HG02884 (cell line): ENCODE data around the gene CDC20.
A peak's percentile ranks its signal among the peaks of the same experiment; 100 is the strongest.

ENCODE experiments used
- ATAC-seq: cut with Tn5 transposase; IDR thresholded peaks from one replicate; pipeline ENCODE4 v1.9.1; 2021; ENCODE audit warnings: mild to moderate bottlenecking, moderate library complexity; ENCODE audit not compliant: unreplicated experiment

CDC20 gene

DNA sequence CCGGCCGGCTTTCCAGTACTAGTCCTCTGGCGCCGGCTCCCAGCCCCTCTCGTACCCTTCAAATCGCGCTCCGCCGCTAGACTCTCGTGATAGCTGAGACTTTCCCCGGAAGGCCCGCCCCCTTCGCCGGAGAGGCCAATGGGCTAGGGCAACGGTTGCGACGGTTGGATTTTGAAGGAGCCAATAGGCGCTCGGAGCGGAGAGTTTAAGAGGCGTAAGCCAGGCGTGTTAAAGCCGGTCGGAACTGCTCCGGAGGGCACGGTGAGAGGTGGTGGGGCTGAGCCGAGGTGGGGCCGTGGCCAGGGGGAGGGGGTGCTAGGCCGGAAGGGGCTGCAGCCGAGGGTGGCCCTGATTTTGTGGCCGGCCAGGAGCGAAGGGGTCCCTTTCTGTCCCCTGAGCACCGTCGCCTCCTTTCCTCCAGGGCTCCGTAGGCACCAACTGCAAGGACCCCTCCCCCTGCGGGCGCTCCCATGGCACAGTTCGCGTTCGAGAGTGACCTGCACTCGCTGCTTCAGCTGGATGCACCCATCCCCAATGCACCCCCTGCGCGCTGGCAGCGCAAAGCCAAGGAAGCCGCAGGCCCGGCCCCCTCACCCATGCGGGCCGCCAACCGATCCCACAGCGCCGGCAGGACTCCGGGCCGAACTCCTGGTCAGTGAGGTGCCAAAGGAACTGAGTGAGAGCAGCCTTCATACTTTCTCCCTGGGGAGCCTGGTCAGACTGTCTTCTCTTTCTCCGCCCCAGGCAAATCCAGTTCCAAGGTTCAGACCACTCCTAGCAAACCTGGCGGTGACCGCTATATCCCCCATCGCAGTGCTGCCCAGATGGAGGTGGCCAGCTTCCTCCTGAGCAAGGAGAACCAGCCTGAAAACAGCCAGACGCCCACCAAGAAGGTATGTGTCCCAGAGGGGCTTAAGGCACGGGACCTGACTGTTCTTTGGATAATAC is at the start of gene CDC20:
Gene CDC20, plus strand, starts transcription at position 236 of the 948 bp plus-strand sequence. Its CDS starts 235 bp downstream, at position 471.
- ATAC-seq: peak; percentile 93

DNA sequence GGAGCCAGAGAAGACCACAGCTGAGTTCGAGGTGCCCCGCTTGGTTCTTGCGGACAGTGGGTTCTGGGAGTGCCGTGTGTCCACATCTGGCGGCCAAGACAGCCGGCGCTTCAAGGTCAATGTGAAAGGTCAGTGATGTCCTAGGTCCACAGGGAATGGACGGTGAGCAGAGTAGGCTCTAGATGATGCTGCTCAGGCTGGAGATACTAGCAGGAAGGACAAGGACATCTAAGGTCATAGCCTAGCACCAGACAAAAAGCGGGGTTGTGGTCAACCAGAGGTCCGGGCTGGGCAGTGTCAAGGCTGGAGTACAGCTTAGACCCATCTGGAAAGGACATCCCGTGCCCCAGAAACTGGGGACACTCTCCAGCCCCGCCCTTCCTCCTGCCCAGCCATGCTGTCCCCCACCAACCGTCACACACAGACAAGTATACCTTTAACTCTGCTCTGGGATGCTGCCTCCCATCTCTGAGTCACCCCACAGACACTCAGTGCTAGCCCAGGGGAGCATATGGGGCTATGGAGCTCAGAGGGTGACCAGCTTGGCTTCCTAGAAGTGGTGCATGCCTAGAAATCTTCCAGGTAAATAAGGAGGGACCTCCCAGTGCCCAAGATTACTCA is 49.3 kb upstream of the CDC20 start:
- ATAC-seq: no peak

DNA sequence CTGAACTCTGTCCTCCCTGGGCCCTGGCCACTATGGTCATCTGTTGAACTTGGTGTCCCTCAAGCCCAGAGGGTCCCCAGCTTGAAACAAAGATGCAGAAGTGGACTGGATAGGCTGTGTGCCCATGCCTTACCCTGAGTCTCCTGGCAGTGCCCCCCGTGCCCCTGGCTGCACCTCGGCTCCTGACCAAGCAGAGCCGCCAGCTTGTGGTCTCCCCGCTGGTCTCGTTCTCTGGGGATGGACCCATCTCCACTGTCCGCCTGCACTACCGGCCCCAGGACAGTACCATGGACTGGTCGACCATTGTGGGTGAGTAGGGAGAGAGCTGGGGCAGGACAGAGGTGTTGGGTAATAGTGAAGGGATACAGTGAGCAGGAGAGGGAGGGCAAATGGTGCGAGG is 47.3 kb upstream of the CDC20 start:
- no peak for ATAC-seq

DNA sequence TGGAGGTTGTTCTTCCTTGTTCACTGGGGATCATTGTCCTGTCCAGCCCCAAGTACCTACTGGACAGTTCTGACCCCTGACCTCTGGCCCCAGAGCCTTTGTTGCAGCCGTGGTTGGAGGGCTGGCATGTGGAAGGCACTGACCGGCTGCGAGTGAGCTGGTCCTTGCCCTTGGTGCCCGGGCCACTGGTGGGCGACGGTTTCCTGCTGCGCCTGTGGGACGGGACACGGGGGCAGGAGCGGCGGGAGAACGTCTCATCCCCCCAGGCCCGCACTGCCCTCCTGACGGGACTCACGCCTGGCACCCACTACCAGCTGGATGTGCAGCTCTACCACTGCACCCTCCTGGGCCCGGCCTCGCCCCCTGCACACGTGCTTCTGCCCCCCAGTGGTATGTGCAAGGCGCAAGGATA is 46.6 kb upstream of the CDC20 start:
- no peak for ATAC-seq

DNA sequence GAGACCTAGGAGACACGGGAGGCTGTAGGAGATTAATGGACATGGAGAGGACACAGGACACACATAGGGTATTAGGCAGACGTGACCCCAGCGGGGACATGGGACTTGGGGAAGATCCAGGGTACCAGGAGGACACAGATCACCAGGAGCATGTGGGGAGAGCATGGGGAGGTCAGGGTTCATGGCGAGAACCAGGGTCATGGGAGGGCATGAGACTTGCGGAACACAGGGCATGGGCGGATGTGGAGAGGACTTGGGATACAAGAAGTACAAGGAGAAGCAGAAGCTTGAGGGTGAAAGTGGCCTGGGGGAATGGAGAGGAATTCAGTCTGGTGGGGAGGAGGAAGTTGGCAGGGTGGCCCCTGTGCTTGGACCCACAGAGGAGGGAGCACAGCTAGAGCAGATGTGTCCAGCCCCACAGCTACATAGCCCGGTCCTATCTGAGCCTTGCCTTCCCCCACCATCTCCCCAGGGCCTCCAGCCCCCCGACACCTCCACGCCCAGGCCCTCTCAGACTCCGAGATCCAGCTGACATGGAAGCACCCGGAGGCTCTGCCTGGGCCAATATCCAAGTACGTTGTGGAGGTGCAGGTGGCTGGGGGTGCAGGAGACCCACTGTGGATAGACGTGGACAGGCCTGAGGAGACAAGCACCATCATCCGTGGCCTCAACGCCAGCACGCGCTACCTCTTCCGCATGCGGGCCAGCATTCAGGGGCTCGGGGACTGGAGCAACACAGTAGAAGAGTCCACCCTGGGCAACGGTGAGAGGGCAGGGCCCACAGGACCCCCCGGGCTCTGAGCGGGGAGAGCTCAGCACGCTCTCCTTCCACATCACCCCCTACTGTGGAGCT is 45.9 kb upstream of the CDC20 start:
- no peak for ATAC-seq

DNA sequence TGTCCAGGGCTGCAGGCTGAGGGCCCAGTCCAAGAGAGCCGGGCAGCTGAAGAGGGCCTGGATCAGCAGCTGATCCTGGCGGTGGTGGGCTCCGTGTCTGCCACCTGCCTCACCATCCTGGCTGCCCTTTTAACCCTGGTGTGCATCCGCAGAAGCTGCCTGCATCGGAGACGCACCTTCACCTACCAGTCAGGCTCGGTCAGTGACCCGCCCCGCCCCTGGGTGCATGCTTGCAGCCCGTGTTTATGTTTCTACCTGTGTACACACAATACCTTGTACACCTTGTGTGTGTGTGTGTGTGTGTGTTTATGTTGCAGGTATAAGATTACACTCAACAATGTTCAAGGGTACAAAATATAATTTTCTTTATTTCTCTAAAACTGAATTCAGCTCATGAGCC is 45.0 kb upstream of the CDC20 start:
- ATAC-seq: no peak

DNA sequence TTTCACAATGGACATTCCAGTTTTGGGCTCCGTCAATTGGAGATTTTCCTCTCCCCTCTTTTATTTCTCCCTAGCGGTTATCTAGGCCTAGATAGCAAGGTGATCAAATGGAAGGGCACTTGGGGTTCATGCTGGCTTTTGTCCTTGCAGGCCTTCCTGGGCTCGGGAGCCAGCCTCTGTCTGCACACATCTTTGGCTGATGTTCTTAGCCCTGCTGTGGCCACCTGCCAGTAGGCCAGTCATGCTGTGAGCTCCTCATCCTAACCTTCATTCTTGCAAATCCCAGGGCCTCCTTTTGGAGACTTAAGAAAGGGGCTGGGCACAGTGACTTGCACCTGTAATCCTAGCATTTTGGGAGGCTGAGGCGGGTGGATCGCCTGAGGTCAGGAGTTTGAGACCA is 44.5 kb upstream of the CDC20 start:
- no peak for ATAC-seq

DNA sequence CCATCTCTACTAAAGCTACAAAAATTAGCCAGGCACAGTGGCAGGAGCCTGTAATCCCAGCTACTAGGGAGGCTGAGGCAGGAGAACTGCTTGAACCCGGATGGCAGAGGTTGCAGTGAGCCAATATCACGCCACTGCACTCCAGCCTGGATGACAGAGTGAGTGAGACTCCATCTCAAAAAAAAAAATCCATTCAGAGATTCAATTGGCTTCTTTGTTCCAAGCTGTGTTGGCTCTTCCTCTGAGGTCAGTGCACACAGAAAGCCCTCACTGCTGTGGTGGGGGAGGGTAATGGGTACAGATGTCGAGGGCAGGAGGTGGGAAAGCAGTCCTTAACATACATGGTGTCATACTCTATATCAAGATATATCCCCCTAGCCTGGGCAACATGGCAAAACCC is 43.3 kb upstream of the CDC20 start:
- ATAC-seq: no peak

DNA sequence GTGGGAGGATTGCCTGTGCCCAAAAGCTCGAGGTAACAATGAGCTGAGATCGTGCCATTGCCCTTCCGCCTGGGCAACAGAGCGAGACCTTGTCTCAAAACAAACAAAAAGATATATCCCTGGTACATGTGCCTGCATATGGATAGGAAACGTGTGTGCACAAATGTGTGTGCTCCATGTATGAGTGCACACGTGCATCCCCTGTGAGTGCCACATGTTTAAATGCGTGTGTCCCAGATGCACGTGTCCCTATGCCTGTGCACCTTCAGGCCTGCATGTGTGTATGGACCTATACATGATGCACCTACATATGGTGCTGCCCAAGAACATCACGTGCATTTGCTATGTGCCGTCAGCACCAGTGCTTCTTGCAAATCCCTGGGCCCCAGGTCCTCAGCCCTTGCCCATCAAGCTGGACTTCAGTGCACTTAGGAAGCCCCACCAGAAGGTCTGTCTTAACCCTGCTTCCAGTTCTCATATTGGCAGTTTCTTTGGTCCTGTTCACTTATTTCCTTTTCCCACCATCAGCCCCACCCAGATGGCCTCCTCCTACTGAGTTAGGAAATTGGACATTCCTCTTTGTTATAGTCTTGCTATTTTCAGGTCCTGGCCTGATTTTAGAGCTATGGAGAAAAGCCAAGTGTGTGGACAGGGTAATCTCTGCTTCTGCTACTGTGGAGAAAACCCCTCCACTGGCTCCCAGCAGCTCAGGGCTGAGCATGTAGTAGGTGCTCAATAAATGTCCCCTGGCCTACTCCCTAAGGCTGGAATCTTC is 42.6 kb upstream of the CDC20 start:
- ATAC-seq: no peak

DNA sequence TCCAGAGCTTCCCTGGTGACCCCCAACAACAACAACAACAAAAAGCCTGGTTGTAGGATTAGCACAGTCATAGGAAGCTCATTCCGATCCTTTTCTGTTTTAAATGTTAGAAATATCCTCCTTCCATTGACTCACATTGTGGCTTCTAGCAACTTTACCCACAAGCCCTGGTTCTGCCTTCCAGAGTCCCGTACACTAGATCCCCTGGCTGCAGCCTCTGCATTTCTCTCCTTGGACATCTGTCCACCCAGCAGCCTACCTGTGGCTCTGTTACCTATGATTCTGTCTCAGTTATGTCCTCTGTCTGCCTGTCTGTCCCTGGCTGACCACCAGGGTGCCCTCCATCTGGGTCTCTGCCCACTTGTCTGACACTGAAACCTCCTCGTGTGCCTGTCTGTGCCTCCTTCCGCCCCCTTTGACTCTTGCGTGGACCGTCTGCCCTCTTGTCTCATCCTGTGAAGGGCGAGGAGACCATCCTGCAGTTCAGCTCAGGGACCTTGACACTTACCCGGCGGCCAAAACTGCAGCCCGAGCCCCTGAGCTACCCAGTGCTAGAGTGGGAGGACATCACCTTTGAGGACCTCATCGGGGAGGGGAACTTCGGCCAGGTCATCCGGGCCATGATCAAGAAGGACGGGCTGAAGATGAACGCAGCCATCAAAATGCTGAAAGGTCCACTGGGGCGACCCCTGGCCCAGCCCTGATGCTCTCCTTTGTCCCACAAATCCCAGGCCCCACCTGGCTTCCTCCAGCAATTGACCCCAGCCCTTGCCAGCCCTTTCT is 41.9 kb upstream of the CDC20 start:
- no peak for ATAC-seq

DNA sequence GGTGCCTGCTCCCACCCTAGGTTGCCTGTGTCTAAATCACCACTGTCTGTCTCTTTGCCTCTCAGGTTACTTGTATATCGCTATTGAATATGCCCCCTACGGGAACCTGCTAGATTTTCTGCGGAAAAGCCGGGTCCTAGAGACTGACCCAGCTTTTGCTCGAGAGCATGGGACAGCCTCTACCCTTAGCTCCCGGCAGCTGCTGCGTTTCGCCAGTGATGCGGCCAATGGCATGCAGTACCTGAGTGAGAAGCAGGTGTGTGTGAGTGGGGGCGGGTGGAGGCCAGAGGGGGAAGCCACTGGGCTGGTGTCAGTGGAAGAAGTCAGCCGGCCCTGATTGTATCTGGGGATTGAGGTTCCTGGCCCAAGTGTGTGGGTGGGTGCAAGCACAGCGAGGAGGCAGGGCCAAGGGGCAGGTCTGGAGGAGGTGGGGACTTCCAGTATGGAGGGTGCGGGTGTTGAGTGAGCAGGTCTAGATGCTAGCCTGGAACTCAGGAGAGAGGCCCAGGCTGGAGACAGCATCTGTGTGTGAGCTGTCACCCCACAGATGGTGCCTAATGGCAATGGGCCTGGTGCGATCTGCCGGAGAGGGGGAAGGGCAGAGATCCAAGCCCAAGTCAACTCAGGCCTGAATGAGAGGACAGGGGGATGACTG is 40.8 kb upstream of the CDC20 start:
- ATAC-seq: no peak

DNA sequence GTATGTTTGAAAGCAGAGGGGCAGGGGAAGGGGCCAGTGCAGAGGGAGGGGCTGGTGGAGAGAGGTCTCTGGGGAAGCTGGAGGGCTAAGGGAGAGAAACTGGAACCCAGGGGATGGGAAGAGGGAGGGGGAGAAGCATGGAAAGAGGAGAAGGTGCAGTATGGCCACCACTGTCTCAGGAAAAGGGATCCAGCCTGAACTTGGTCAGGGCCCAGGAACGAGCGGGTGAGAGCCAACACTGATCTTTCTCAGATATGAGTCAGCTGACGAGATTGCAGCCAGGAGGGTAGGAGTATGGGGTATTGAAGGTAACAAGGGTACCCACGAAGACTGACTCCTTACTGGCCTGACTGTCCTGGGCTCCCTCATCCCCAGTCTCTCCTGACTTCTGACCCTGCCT is 40.0 kb upstream of the CDC20 start:
- no peak for ATAC-seq

DNA sequence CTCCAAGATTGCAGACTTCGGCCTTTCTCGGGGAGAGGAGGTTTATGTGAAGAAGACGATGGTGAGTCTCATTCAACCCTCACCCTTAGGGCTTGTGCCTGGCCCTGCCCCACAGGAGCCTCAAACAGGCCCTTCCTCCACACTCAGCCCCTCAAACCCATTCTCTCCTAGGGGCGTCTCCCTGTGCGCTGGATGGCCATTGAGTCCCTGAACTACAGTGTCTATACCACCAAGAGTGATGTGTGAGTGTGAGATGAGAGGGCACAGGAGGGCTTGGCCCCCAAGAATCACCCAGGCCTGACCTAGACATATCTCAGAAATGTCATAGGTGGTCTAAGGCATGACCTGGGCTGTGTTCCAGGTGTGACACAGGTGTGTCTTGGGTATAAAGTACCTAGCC is 39.5 kb upstream of the CDC20 start:
- no peak for ATAC-seq

DNA sequence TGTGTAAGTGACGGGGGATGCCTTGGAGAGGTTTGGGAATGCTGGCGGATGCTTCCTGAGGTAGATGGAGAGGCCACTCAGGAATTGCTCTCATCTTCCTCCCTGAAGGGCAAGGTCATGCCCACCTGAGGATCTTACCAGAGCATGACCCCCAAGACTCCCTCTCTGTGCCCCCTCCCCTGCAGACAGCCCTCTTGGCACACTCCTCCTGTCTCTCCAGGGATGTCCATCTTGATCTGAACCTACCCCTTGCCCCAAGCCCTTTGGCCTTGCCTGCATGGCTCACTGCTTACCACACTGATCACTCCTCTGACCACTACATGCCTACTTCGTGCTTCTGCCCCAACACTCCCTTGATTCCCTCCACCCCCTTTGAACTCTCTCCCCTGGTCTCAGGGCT is 39.0 kb upstream of the CDC20 start:
- no peak for ATAC-seq

DNA sequence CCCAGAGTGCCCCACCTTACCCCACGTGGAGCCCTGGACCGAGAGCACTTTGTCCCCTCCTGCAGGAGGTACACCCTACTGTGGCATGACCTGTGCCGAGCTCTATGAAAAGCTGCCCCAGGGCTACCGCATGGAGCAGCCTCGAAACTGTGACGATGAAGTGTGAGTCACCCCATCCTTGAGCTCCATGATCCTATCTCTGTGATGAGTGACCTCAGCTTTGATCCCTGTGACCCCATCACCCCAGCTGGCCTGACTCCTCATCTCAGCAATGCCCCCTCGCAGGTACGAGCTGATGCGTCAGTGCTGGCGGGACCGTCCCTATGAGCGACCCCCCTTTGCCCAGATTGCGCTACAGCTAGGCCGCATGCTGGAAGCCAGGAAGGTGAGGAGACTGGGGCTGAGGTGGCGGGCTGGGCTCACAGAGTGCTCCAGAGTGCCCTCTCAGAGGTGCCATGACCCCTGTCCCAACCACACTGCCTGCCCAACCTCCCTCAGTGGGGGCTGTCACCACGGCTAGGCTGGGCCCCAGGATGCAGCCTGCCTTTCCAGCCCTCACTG is 37.4 kb upstream of the CDC20 start:
- no peak for ATAC-seq

DNA sequence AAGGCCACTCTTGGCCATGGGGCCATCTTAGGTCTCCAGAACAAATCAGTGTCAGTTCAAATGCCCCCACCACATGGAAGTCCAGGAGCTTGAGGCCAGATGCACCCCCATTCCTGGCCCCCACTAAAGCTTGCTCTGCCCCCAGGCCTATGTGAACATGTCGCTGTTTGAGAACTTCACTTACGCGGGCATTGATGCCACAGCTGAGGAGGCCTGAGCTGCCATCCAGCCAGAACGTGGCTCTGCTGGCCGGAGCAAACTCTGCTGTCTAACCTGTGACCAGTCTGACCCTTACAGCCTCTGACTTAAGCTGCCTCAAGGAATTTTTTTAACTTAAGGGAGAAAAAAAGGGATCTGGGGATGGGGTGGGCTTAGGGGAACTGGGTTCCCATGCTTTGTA is 36.3 kb upstream of the CDC20 start:
- ATAC-seq: no peak

DNA sequence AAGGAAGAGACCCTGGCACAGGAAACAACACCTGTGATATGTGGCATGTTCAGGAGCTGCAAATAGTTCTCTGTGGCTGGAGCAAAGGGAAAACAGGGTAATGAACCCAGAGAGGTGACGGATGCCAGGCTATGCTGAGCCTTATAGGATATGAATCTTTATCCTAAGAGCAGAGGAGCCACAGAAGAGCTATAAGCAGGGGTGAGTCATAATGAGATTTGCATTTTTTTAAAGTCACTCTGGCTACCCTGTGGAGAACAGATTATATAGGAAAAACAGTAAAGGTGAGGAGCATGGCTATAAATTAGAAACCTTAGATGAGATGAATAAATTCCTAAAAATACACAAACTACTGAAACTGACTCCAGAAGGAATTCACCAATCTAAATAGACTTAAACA is 34.0 kb upstream of the CDC20 start:
- ATAC-seq: no peak

DNA sequence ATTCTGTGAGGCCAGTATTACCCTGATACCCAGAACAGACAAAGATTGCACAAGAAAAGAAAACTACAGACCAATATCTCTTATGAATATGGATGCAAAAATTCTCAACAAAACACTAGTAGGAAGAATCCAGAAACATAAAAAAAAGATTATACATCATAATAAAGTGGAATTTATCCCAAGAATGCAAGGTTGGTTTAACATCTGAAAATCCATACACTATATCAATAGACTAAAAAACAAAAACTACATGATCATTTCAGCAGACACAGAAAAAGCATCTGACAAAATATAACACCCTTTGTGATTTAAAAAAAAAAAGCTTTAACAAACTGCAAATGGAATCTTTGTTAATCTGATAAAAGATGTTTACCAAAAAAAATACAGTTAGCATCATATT is 33.4 kb upstream of the CDC20 start:
- ATAC-seq: no peak
